GM19438 (cell line): ENCODE results near the gene UGT2A1.

Experiments used
- ATAC-seq: cut with Tn5 transposase; IDR thresholded peaks from one replicate; pipeline ENCODE4 v1.9.1; 2021; ENCODE audit warnings: low read depth; ENCODE audit not compliant: unreplicated experiment

UGT2A1 gene

GRCh38 chr4:69594382-69594781 is 58.7 kb downstream of the UGT2A1 start:
- no peak for ATAC-seq

- no peak for ATAC-seq
Observed at GRCh38 chr4:69591364-69591763, 61.7 kb downstream of the UGT2A1 start.

GRCh38 chr4:69589884-69590283 is 63.2 kb downstream of the UGT2A1 start:
- ATAC-seq: no peak

GRCh38 chr4:69584135-69584534 is 68.9 kb downstream of the UGT2A1 start:
- ATAC-seq: no peak

- ATAC-seq: no peak
Observed at GRCh38 chr4:69583543-69583942, 69.5 kb downstream of the UGT2A1 start.

- no peak for ATAC-seq
Observed at GRCh38 chr4:69577245-69577644, 75.8 kb downstream of the UGT2A1 start.

GRCh38 chr4:69576251-69576877 is 76.7 kb downstream of the UGT2A1 start:
- no peak for ATAC-seq

GRCh38 chr4:69568787-69569186 is 84.3 kb downstream of the UGT2A1 start:
- no peak for ATAC-seq

- no peak for ATAC-seq
Observed at GRCh38 chr4:69563424-69563823, 89.6 kb downstream of the UGT2A1 start.

- ATAC-seq: no peak
Observed at GRCh38 chr4:69549651-69550050, 103.4 kb downstream of the UGT2A1 start.

- no peak for ATAC-seq
Observed at GRCh38 chr4:69546134-69546765, 106.8 kb downstream of the UGT2A1 start.
